ENCODE measurements around the gene SLC17A9.

SLC17A9 gene

GRCh38 chr20:62966212-62967148 lies 14.0 kb downstream of the SLC17A9 start:
- H3K27me3 ChIP-seq: no peaks in the 10 kb centered on the region
- H3K27ac ChIP-seq: no peak overlapping the region; a peak in 1 of 22 replicates
- H3K4me3 ChIP-seq: no peak overlapping the region
- H3K9ac ChIP-seq: peak overlapping the region in 5 of 11 experiments; percentile 2 to 28 (median 13); a peak in 3 of 22 replicates
- H3K4me2 ChIP-seq: no peak overlapping the region
- H3K9me3 ChIP-seq (replicated peaks in 1 of 11): no peaks in the 10 kb centered on the region
- peaks cover 18 to 97% (median 58%) of the 10 kb centered on the region in 11 experiments; a peak in 21 of 22 replicates for H4K20me1 ChIP-seq
- H3K36me3 ChIP-seq: peaks cover 54 to 69% (median 63%) of the 10 kb centered on the region in 11 experiments
- TF ChIP-seq Cebpa-rat (IDR thresholded peaks at IDR 0.05): no peak
- peaks cover 23 to 39% (median 30%) of the 10 kb centered on the region in 10 experiments for H3K4me1 ChIP-seq

GRCh38 chr20:62967149-62967501 lies 14.6 kb downstream of the SLC17A9 start:
- Histone ChIP-seq H3K9ac (peak overlapping the region in 4 of 11 experiments; percentile 2 to 28 (median 14); a peak in 3 of 22 replicates), H3K4me3 (no peak overlapping the region), H3K4me1 (peaks cover 23 to 38% (median 26%) of the 10 kb centered on the region in 10 experiments), H3K27me3 (no peaks in the 10 kb centered on the region), H3K27ac (no peak overlapping the region), H4K20me1 (peaks cover 13 to 90% (median 52%) of the 10 kb centered on the region in 11 experiments; a peak in 20 of 22 replicates), H3K36me3 (peaks cover 49 to 62% (median 57%) of the 10 kb centered on the region in 11 experiments), H3K4me2 (no peak overlapping the region), H3K9me3 (replicated peaks in 1 of 11) (no peaks in the 10 kb centered on the region)
- TF ChIP-seq Cebpa-rat (IDR thresholded peaks at IDR 0.05): no peak

- Histone ChIP-seq H3K4me2 (no peak overlapping the region), H3K9me3 (replicated peaks in 1 of 11) (no peaks in the 10 kb centered on the region), H3K27me3 (peaks cover 4 to 5% (median 4%) of the 10 kb centered on the region in 11 experiments), H3K4me3 (no peak overlapping the region), H3K27ac (no peak overlapping the region), H3K9ac (no peak overlapping the region), H4K20me1 (peaks cover 13 to 88% (median 46%) of the 10 kb centered on the region in 11 experiments; a peak in 20 of 22 replicates), H3K4me1 (peaks cover 27 to 43% (median 30%) of the 10 kb centered on the region in 10 experiments), H3K36me3 (peaks cover 42 to 56% (median 50%) of the 10 kb centered on the region in 11 experiments)
- no peak for TF ChIP-seq Cebpa-rat (IDR thresholded peaks at IDR 0.05)
These were observed 15.3 kb downstream of the SLC17A9 start for GRCh38 chr20:62967628-62968351.

GRCh38 chr20:62968378-62969178 lies 16.1 kb downstream of the SLC17A9 start:
- Histone ChIP-seq H3K27ac (no peak overlapping the region), H3K4me2 (no peak overlapping the region), H3K36me3 (peaks cover 34 to 48% (median 42%) of the 10 kb centered on the region in 11 experiments), H3K9ac (peak overlapping the region in 1 of 11 experiments; percentile 29; a peak in 1 of 22 replicates), H3K4me1 (peaks cover 26 to 50% (median 33%) of the 10 kb centered on the region in 10 experiments), H3K27me3 (peaks cover 12% of the 10 kb centered on the region in 11 experiments), H4K20me1 (peaks cover 12 to 88% (median 40%) of the 10 kb centered on the region in 11 experiments; a peak in 20 of 22 replicates), H3K9me3 (replicated peaks in 1 of 11) (no peaks in the 10 kb centered on the region), H3K4me3 (no peak overlapping the region)
- TF ChIP-seq Cebpa-rat (IDR thresholded peaks at IDR 0.05): no peak

- TF ChIP-seq Cebpa-rat (IDR thresholded peaks at IDR 0.05): no peak
- Histone ChIP-seq H3K36me3 (peaks cover 27 to 41% (median 35%) of the 10 kb centered on the region in 11 experiments), H3K27me3 (peaks cover 18 to 19% (median 19%) of the 10 kb centered on the region in 11 experiments), H3K27ac (no peak overlapping the region), H3K4me3 (no peak overlapping the region), H3K4me1 (peaks cover 19 to 47% (median 26%) of the 10 kb centered on the region in 10 experiments), H4K20me1 (peaks cover 5 to 86% (median 33%) of the 10 kb centered on the region in 11 experiments; a peak in 20 of 22 replicates), H3K9ac (no peak overlapping the region; a peak in 1 of 22 replicates), H3K4me2 (no peak overlapping the region), H3K9me3 (replicated peaks in 1 of 11) (no peaks in the 10 kb centered on the region)
These were observed 16.8 kb downstream of the SLC17A9 start for GRCh38 chr20:62969179-62969760.

- Histone ChIP-seq H4K20me1 (peaks cover 3 to 86% (median 31%) of the 10 kb centered on the region in 11 experiments; a peak in 19 of 22 replicates), H3K27ac (no peak overlapping the region), H3K4me3 (no peak overlapping the region), H3K4me2 (no peak overlapping the region), H3K36me3 (peaks cover 21 to 34% (median 29%) of the 10 kb centered on the region in 11 experiments), H3K9ac (no peak overlapping the region), H3K4me1 (peaks cover 12 to 47% (median 25%) of the 10 kb centered on the region in 10 experiments), H3K27me3 (peaks cover 22 to 26% (median 25%) of the 10 kb centered on the region in 11 experiments), H3K9me3 (replicated peaks in 1 of 11) (no peaks in the 10 kb centered on the region)
- TF ChIP-seq Cebpa-rat (IDR thresholded peaks at IDR 0.05): no peak
These were observed 17.4 kb downstream of the SLC17A9 start for GRCh38 chr20:62969939-62970306.

GRCh38 chr20:62970307-62971210 lies 18.1 kb downstream of the SLC17A9 start:
- Histone ChIP-seq H3K4me3 (no peak overlapping the region), H4K20me1 (peaks cover 0 to 86% (median 24%) of the 10 kb centered on the region in 11 experiments; a peak in 19 of 22 replicates), H3K36me3 (peaks cover 14 to 28% (median 22%) of the 10 kb centered on the region in 11 experiments), H3K9ac (0 out of 22 replicates have a peak overlapping the region, but pooled peaks of 1 of the 11 experiments have one; percentile 27), H3K27me3 (peaks cover 22 to 32% (median 27%) of the 10 kb centered on the region in 11 experiments), H3K27ac (no peak overlapping the region), H3K4me2 (no peak overlapping the region), H3K4me1 (peaks cover 7 to 47% (median 24%) of the 10 kb centered on the region in 10 experiments), H3K9me3 (replicated peaks in 1 of 11) (no peaks in the 10 kb centered on the region)
- TF ChIP-seq Cebpa-rat (IDR thresholded peaks at IDR 0.05): no peak
